GM21529 (cell line): Measurements from ENCODE around the gene EPHA1.
A peak's percentile ranks its signal among the peaks of the same experiment; 100 is the strongest.
"Not testable (repeated sequence)": the region's sequence is repeated elsewhere in the genome, so short reads cannot be mapped to it uniquely, and the experiment has no call there.

Experiments
- ATAC-seq: cut with Tn5 transposase; IDR thresholded peaks from one replicate; pipeline ENCODE4 v1.9.1; 2021; ENCODE audit not compliant: unreplicated experiment

Gene EPHA1

DNA sequence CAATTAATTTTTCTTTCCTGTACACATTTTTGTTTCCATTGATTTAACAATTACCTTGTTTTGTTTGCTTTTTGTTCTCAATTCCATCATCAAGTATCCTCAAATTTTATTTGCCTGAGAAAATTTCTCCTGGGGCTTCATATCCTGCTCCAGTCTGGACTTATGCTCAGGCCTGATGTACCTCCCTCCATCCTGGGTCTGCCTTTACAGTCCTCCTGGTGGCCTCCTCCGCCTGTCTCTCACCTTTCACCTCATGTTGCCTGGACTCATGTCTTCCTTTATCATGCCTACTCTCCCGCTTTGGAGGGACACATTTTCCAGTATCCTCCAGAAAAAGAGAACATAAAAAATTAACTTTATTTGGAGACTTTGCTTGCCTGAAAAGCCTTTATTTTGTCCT, 22.5 kb upstream of the EPHA1 start:
- no peak for ATAC-seq

DNA sequence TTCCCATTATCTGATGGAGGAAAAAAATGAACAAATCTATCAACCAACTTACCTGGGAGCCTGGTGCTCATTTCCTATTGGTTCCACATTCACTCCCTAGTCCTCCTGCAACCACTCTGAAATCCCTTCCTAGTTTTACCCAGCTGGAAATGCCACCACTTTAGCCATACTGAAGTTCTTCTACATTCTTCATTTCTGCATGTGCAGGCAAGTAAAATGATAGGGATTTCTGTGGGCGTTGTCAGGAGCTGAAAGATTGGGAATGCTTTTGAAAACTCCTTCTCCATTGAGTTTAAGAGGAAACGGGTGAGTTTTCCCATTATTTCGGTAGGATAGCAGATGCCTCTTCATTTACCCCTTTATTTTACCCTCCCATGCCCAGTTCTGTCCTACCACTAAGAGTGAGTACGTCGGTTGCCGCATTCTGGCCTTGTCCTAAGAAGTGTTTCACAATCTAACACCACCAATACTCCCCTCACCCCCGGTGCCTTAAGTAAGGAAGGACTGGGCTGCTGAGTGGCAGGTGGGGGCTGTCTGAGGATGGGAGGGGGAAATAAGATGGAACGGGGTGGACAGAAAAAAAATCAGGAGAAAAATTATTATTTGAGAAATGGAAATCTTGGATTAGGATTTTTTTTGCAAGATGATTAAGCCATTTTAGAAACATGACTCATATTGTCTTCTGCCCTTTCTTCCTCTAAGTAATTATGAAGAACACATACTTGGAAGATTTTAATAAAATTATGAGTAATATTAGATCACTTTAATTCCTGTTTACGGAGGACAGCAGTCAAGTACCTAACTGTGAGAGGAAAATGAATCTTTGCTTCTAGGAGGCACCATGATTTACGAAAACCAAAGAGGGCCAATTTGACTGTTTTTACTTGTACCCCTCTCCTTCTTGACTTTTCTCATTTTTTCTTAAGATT, 21.4 kb upstream of the EPHA1 start:
- no peak for ATAC-seq

DNA sequence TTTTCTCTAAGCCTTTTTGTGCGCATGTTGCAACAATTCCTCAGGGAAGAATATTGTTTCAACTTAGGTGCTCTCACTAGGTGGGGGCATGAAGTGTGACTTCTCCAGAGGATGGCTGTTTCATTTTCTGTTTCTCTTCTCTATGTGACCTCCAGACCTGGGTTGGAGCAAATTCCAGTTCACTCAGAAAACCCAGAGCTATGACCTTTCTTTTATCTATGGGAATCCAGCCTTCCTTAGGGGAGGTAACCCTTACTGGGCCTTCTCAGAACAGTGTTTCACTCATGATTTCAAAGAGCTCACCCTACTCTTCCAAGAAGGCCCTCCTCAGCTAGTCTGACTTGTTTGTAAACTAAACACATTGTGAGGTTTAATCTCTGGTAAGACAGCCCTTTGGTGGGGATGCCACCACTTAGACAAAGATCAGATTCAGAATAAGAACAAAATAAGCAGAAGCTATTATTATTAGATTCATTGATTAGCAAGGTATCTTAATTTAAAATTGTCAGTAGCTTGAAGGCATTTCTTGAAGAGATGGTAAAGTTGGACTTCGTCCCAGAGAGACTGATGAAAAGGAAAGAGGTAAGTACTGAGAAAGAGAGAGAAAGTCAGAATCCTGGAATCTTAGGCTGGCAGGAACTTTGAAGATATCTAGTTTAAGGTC, 18.0 kb upstream of the EPHA1 start:
- no peak for ATAC-seq

DNA sequence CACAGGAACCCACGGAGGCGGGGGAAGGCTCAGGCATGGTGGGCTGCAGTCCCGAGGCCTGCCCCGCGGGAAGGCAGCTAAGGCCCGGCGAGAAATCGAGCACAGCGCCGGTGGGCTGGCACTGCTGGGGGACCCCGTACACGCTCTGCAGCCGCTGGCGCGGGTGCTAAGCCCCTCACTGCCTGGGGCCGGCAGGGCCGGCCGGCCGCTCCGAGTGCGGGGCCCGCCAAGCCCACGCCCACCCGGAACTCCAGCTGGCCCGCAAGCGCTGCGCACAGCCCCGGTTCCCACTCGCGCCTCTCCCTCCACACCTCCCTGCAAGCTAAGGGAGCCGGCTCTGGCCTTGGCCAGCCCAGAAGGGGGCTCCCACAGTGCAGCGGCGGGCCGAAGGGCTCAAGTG, 15.8 kb upstream of the EPHA1 start:
- ATAC-seq: not testable (repeated sequence)

DNA sequence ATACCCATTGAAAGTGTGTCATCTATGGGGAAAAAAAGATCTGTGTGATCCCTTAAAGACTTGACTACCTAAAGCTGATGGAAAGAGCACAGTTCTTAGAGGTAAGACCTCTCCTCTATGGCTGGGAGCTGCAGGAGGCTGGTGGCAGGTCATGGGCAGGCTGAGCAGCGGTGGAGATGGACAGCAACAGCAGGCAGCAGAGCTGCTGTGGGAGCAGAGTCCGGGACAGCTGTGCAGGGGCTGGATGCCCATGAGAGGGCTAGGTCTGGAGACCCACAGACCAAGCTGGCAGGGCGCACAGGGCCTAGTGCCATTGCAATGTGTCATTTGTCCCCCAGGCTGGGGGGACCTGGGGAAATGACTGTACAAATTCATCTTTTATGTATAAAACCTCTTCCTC, 13.4 kb upstream of the EPHA1 start:
- no peak for ATAC-seq

DNA sequence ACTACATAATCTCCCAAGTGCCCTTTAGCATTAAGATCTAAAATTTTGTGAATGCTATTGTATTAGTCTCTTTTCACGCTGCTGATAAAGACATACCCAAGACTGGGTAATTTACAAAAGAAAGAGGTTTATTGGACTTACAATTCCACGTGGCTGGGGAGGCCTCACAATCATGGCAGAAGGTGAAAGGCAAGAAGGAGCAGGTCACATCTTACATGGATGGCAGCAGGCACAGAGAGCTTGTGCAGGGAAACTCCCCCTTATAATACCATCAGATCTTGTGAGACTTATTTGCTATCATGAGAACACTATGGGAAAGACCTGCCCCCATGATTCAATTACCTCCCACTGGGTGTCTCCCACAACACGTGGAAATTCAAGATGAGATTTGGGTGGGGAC, 12.0 kb upstream of the EPHA1 start:
- ATAC-seq: not testable (repeated sequence)

DNA sequence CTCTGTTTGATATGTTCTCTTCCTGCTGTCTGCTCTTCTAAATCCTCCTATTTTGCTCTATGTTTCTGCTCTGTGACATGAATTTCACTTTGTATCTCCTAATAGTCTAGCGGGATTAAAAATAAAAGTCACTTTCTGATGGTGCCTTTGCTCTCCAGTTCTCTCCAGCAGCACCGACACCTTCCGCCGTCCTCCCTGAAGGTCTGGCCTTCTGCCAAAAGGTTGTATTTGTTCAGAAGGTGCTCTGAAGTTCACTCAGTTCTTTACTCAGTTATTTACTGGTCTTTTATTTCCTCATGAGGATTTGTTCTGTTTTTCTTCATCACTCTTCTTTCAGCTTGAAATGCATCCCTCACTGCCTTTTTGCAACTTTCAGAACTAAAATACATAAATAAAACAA, 11.2 kb upstream of the EPHA1 start:
- no peak for ATAC-seq

DNA sequence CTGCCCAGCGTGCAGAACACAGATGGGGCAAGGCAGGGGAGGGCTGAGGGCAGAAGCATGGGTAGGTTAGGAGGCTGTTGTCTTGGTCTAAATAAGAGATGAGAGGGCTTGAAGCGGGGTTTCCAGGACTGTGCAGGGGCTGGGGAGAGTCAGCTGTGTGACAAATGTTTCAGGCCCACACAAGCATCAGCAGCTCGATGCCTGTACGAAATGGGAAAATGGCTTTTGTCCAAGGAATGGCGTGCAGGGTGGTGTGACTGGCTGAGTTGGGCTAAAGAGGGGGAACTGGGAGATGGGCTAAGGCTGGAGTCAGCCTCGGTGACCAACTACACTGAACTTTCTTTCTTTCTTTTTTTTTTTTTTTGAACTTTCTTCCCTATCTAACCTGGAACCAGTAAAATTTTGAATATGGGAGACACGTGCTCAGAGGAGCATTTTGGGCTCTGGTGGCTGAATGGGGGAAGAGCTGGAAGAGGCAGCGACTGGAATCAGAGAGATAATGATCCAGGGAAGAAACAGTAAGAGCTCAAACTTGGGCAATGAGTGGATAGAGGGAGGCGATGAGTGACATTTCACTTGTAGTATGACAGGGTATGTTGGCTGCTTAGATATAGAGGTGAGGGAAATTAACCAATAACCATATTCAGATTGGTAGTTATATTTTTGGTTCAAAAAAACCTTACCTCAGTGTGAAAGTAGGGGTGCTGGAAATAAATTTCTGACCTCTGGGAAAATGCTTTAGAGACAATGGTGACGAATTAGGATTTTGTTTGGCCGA, 10.2 kb upstream of the EPHA1 start:
- no peak for ATAC-seq

DNA sequence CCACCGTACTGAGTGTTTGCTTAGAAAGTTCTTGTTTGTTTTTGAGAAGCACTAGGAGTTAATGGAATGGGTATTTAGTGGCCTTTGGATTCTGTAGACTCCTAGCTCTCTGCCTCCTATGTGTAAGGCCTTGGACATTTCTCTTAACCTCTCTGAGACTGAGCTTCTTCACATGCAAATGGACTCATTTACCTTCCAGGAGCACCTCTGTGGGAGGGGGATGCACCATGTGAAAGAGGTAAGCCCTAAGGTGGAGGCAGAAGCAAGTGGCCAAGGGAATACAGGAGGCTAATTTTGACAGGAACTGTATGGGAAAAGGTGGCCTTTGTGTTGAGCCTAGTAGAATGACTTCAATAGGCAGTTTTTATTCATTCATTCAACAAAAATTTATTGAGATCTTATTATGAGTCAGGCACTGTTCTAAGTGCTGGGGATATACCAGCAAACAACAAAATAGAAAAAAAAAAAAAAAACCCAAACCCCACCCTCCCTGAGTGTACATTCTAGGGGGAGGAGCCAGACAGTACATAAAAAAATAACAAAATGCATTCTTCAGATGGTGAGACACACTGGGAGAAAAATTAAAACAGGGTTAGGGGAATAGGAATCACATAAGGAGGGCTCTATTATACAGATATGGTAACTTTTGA, 9.2 kb upstream of the EPHA1 start:
- ATAC-seq: no peak

DNA sequence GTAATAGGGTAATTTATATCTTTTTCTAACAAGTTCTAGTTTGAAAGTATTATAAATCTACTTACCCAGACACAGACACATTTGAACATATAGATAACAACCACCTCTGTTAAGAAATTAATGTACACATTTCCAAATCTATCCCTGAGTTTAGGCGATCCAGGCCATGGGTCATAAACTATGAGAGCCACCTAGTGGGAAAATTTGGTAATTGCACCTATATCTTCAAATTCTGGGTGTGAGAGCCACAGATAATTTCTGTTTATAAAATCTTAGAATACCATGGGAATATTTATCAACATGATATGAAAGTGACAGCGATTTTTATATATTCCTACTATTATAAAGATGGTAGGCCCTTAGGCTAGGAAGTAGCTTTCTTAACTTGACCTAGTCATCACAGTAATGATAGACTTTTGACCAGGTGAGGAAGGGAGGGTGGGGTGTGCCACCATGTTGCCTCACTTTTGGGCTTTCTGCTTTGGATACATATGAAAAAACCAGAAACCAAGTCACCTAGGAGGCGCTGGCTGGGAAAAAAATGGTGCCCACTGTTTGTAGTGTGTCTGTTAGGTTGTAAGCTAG, 8.0 kb upstream of the EPHA1 start:
- ATAC-seq: peak; percentile 77

DNA sequence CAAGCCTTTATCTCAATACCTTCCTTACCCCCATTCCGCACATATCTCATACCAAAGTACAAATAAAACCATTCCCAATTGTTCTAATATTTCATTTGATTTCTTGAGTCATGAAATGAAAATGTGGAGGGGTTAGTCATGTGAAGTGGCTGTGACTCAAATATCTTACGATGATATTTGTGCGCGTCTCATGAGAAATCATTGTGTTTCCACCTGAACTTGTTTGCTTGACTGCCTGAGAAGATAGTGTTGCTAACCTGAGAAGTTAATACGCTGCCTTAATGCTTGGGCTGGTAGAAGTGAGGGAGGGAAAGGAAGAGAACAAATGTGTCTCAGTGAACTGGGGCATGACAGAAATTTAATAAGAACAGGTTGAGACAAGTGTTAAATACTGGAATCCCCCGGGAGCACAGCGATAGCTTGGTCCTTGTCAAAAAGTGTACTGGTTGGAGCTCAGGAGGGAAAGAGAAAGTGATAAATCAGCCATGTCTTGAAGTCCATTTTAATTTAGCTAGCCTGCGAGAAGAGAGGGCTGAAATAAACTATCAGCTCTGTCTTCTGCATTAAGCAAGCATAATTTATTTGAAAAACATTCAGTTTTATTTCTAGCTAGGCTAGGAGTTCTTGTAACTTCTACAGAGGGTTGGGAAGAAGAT, 7.2 kb upstream of the EPHA1 start:
- ATAC-seq: no peak

DNA sequence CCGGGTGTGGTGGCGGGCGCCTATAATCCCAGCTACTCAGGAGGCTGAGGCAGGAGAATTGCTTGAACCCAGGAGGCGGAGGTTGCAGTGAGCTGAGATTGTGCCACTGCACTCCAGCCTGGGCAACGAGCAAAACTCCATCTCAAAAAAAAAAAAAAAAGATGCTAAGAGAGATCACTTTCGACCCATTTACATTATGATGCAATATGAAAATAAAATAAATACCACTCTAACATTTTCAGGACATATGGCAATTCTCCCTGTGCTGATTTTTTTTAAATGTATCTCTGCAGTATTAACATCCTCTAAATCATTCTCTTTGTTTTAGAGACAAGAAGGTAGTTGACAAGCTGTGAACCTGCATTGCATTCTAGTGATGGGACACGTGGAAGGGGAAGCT, 6.6 kb upstream of the EPHA1 start:
- not testable (repeated sequence) for ATAC-seq

DNA sequence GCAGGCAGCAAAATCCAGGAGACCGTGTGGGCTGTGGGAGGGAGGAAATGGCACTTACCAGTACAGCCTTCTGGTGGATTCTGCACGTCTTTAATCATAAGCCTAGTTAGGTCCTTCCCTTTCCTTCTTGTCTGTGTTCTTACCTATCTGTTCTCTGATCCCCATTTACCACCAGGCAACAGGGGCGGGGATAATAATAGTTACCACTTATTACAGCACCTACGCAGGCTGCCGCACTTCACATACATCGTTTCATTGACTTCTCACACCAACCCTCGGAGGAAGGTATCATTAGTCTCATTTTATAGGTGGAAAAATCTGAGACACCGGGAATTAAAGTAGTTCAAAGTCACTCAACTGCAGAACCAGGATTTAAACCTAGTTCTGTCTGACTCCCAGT, 4.5 kb upstream of the EPHA1 start:
- no peak for ATAC-seq

DNA sequence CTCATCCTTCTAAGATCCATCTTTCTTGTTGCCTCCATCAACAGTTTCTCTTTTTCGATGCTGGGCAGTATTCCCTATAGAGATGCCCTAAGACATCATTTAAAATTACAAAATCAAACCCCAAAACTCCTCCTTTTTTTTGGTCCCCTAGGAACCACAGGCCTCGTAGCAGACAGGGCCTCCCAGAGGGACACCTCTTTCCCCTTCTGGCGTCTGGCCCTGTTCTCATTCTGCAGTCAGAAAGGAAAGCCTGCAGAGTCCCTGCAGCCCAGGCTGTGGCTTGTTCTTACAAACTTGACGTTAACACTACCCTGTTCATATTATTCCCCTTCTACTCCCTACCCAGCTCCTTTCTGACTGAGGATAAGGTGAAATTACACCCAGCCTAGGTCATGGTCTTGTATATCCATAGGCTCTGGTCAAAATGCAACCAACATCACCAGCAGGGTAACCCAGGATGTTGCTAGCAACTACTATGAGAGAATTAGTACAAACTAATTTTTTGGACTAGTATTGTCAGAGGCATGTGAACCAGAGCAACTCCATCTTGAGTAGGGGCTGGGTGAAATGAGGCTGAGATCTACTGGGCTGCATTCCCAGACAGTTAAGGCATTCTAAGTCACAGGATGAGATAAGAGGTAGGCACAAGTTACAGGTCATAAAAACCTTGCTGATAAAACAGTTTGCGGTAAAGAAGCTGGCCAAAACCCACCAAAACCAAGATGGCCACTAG, 3.5 kb upstream of the EPHA1 start:
- ATAC-seq: no peak

DNA sequence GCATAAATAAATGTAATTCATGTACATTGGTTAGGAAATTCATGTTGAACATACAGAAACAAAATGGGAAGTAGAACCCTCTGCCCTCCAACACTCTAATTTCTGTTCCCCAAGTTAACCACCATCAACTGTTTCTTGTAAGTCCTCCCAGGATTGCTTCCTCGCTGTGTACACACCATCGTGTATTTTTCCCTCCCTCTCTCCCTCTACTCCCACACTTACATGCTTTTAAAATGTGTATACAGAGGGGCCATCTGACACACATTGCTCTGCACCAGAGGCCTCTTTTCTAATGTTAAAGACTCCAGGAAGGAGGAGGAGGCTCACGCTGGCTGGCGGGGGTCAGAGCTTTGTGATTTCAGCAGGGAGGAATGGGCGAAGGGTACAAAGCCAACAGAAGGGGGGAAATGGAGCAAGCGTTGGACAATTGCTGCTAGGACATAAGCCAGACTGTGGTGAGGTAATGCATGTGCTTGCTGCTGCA, 1.9 kb upstream of the EPHA1 start:
- ATAC-seq: no peak

DNA sequence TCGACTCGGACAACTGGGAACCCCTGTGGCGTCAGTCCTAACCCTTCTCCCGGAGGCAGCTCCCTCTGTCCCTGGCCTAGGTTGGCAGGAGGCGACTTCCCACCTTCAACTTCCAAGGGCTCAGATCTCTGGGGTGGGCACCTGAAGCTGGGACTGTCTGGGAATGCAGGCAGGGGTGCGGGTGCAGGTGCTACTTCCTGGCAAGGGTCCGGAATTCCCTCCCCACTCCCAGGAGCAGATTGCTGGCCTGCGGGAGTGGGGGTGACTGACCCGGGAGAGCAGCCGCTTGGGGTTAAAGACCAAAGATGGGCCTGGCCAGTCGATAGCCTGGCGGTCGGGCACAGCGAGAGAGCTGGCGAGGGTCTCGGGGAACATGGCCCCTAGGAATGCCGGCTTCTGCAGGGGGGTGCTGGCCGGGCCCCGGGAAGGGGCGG, 387 bp downstream of the EPHA1 start:
- ATAC-seq: no peak

DNA sequence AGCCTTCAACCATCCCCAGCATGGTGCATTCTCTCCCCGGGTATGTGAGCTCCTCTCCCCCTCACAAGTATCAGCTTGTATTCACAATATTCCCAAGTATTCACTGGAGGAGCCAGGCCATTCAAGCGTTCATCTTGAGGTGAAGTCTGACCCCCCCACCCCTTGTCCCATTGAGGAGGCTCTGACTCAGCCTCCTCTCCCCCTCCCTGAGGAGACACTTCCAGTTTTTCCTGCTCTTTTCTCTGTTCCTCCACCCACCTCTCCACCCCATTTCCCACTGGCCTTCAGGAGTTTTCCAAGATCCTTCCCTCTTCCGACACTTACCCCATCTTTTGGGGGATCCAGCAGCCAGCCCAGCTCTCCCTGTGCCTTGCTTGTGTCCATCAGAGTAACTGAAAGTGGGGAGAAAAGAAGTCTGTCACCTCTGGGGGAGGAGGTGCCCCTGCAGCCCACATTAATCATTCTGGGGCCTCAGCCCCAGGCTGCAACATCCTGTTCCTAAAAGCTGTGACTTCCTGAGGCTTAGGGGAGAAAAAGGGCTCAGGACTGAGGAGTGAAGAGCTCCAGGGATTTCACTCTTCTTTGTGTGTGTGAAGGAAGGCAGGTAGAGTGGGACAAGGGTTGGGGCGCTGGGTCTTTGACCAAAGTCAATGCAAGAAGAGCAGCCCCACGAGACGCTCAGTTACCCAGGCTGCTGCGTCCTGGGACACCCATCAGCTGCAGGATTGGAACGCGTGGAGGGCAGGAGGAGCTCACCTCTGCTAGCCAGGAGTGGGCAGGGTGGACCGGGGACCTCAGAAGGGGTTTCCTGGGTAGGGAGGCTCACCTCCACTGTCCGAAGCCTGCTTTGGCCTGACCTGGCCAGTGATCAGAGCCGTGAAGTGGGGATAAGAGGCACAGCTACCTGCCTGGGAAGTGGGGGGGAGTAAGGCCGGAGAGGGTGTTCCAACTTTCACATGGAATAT, 1.1 kb downstream of the EPHA1 start:
- no peak for ATAC-seq

DNA sequence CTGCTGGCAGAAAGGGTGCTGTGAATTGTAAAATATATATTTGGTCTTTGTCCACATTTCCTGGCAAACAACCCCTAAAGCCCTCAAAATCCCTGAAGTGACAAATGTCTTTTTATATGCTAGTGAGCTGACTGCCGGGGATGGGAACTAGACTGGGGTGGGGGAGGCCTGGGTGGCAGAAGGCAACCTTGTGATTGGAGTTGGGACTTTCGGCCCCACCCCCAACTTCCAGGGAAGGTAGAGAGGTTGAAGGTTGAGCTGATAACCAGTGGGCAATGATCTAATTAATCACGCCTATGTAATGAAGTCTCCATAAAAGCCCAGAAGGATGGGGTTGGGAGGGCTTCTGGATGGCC, 2.7 kb downstream of the EPHA1 start:
- no peak for ATAC-seq
